WTC11 (cell line): ENCODE measurements around the gene NDC1. TPM values are rescaled to one million over a fixed set of nuclear protein-coding genes. Genes with fewer than 3 reads are reported as not detected.
A peak's percentile ranks its signal among the peaks of the same experiment; 100 is the strongest.
"Not testable (repeated sequence)": the region's sequence is repeated elsewhere in the genome, so short reads cannot be mapped to it uniquely, and the experiment has no call there.

Experiments used
- ATAC-seq: fragments of 200-7000 bp; cut with Tn5 transposase; 2 replicates; pipeline ENCODE4 v1.10.0; 2021; ENCODE audit warnings: mild to moderate bottlenecking, moderate library complexity
- CTCF ChIA-PET: fragments of 300-600 bp; sonication (Branson Sonifier 250); formaldehyde crosslinking; loops from one replicate; lab custom pipeline; 2021; ENCODE audit warnings: antibody characterized with exemption; lab: Charles Lee
- POLR2A ChIA-PET: fragments of 350-600 bp; sonication (Branson Sonifier 250); formaldehyde crosslinking; loops from one replicate; lab custom pipeline; 2021; ENCODE audit warnings: antibody characterized with exemption; lab: Charles Lee
- DNase-seq: peaks from one replicate; pipeline ENCODE4 v3.0.0; 2021; ENCODE audit warnings: low spot score
- H3K27ac Mint-ChIP-seq: 2 replicates; pipeline ENCODE4 v1.8.0; 2021; ENCODE audit warnings: mixed read lengths
- H3K27me3 Mint-ChIP-seq: 2 replicates; pipeline ENCODE4 v1.8.0; 2021; ENCODE audit warnings: low read depth, mild to moderate bottlenecking, moderate library complexity, mixed read lengths
- H3K36me3 Mint-ChIP-seq: 2 replicates; pipeline ENCODE4 v1.8.0; 2021; ENCODE audit warnings: mixed read lengths
- H3K4me1 Mint-ChIP-seq: 2 replicates; pipeline ENCODE4 v1.8.0; 2022; ENCODE audit warnings: mixed read lengths
- H3K4me3 Mint-ChIP-seq: 2 replicates; pipeline ENCODE4 v1.8.0; 2021; ENCODE audit warnings: mild to moderate bottlenecking, moderate library complexity, mixed read lengths
- H3K9me3 Mint-ChIP-seq: 2 replicates; pipeline ENCODE4 v1.8.0; 2021; ENCODE audit warnings: mixed read lengths
- ATF1 ChIP-seq: sonication (generic); formaldehyde crosslinking; IDR thresholded peaks from 2 replicates; pipeline ENCODE4 v1.8.1; 2023; ENCODE audit warnings: mild to moderate bottlenecking, moderate library complexity, missing genetic modification reagents
- CBFB ChIP-seq: sonication (generic); formaldehyde crosslinking; IDR thresholded peaks from 2 replicates; pipeline ENCODE4 v1.8.1; 2022; ENCODE audit warnings: mild to moderate bottlenecking, low read depth, missing genetic modification reagents
- IRF2 ChIP-seq: sonication (generic); formaldehyde crosslinking; IDR thresholded peaks from 2 replicates; pipeline ENCODE4 v1.8.0; 2022; ENCODE audit warnings: low read depth, missing genetic modification reagents, borderline replicate concordance
- ZNF121 ChIP-seq: sonication (generic); formaldehyde crosslinking; IDR thresholded peaks from 2 replicates; pipeline ENCODE4 v1.8.0; 2023; ENCODE audit warnings: missing genetic modification reagents
- ZNF263 ChIP-seq: sonication (generic); formaldehyde crosslinking; IDR thresholded peaks from 2 replicates; pipeline ENCODE4 v1.8.1; 2022; ENCODE audit warnings: low read depth, mild to moderate bottlenecking, moderate library complexity, missing genetic modification reagents
- ZNF416 ChIP-seq: fragments of 250-450 bp; sonication (Bioruptor Pico); IDR thresholded peaks from 2 replicates; pipeline ENCODE4 v1.9.0; 2021; ENCODE audit warnings: mild to moderate bottlenecking, inconsistent platforms
- ZNF671 ChIP-seq: fragments of 250-450 bp; sonication (Bioruptor Pico); IDR thresholded peaks from 2 replicates; pipeline ENCODE4 v1.8.0; 2021; ENCODE audit warnings: mild to moderate bottlenecking
- total RNA-seq: library from RNA; stranded (reverse); gene quantifications from 3 replicates; pipeline ENCODE4 v1.2.3, GENCODE V29; 2021
- TF ChIP-seq, protein P1 (sequence below): sonication (generic); formaldehyde crosslinking; IDR thresholded peaks from 2 replicates; pipeline ENCODE4 v1.8.1; 2022; ENCODE audit warnings: low read depth, mild to moderate bottlenecking, moderate library complexity, missing genetic modification reagents, borderline replicate concordance
- TF ChIP-seq, protein P2 (sequence below): sonication (generic); formaldehyde crosslinking; IDR thresholded peaks from 2 replicates; pipeline ENCODE4 v1.8.0; 2022; ENCODE audit warnings: mild to moderate bottlenecking, missing genetic modification reagents
- TF ChIP-seq, protein P3 (sequence below): fragments of 200-600 bp; IDR thresholded peaks from 2 replicates; pipeline ENCODE4 v1.8.0; 2022; ENCODE audit warnings: antibody characterized with exemption
- TF ChIP-seq, protein P4 (sequence below): sonication (generic); formaldehyde crosslinking; IDR thresholded peaks from 2 replicates; pipeline ENCODE4 v1.8.1; 2023; ENCODE audit warnings: mild to moderate bottlenecking, missing genetic modification reagents, borderline replicate concordance
- TF ChIP-seq, protein P5 (sequence below): sonication (generic); formaldehyde crosslinking; IDR thresholded peaks from 2 replicates; pipeline ENCODE4 v1.8.1; 2023; ENCODE audit warnings: mild to moderate bottlenecking, missing genetic modification reagents

The NDC1 gene
- total RNA-seq, 1 experiment from 2014 or later, result 52.4 TPM

DNA sequence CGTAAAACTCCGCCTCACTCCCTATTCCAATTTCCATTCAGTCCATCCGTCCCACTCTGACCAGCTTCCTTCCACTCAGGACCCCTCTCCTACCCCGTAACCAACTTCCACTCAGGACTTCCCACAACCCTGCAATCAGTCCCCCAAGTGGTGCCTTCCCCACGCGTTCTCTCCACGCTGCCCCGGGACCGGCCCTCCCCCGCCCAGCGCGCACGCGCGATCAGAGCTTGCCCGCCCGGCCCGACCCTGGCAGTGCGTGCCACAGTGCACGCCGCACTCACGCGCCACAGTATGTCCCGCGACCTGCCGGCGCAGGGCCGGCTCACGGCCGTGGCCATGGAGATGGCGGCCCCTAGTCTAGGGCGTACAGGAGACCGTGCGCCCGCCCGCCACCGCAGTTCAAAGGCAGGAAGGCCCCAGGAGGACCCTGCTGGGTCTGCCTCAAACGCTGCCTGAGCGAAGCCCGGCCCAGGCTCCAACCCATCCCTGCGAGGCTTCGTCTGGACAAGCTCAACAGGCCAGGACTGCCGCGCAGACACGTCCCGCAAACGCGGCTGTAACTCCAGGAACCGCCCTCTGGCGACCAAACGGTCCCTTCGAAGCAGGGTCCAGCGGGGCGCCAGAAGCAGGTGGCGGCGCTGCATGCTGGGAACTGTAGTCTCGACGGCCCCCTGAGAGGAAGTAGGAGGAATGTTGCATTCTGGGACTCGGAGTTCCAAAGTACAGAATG, at the start of gene NDC1 (continued):
- TF ChIP-seq, protein P1, sequence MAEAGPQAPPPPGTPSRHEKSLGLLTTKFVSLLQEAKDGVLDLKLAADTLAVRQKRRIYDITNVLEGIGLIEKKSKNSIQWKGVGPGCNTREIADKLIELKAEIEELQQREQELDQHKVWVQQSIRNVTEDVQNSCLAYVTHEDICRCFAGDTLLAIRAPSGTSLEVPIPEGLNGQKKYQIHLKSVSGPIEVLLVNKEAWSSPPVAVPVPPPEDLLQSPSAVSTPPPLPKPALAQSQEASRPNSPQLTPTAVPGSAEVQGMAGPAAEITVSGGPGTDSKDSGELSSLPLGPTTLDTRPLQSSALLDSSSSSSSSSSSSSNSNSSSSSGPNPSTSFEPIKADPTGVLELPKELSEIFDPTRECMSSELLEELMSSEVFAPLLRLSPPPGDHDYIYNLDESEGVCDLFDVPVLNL, result peak; percentile 74
- 0 out of 2 replicates have a peak, but pooled peaks have one; percentile 22 for TF ChIP-seq ATF1
- TF ChIP-seq, protein P2, sequence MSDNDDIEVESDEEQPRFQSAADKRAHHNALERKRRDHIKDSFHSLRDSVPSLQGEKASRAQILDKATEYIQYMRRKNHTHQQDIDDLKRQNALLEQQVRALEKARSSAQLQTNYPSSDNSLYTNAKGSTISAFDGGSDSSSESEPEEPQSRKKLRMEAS (CRISPR knock-in tag), result peak; percentile 86
- TF ChIP-seq, all 79 proteins: peak for 19

DNA sequence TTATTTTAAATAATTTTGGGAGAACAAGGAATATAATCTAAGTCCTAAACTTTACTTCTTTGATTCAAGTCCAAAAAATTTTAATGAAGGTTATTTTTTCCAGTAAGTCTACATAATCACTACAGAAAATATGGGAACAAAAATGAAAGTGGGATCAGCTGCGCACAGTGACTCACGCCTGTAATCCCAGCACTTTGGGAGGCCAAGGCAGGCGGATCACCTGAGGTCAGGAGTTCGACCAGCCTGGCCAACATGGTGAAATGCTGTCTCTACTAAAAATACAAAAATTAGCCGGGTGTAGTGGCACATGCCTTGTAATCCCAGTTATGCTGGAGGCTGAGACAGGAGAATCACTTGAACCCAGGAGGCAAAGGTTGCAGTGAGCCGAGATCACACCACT, 45.5 kb upstream of the NDC1 start:
- CTCF ChIA-PET, result interaction anchor here (1.3 kb wide), 2 partner anchors 62 to 76 kb away, joined by 3 to 5 read pairs; partner anchors contain the start of genes IFT25 and LRRC42
- DNase-seq, H3K4me3 Mint-ChIP-seq, POLR2A ChIA-PET, H3K9me3 Mint-ChIP-seq, H3K27me3 Mint-ChIP-seq, H3K27ac Mint-ChIP-seq, H3K4me1 Mint-ChIP-seq, ATAC-seq: not testable (repeated sequence)
- H3K36me3 Mint-ChIP-seq, result peaks cover 29% of the 10 kb centered on the region

DNA sequence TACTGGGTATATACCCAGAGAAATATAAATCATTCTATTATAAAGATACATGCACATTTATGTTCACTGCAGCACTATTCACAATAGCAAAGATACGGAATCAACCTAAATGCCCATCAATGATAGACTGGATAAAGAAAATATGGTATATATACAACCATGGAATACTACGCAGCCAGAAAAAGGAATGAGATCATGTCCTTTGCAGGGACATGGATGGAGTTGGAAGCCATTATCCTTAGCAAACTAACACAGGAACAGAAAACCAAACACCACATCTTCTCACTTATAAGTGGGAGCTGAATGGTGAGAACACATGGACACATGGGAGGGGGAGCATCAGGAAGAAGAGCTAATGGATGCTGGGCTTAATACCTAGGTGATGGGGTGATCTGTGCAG, 43.8 kb upstream of the NDC1 start:
- peaks cover 28% of the 10 kb centered on the region for H3K36me3 Mint-ChIP-seq
- DNase-seq, H3K27ac Mint-ChIP-seq, H3K4me1 Mint-ChIP-seq, H3K4me3 Mint-ChIP-seq, POLR2A ChIA-PET, H3K27me3 Mint-ChIP-seq, ATAC-seq, H3K9me3 Mint-ChIP-seq: not testable (repeated sequence)
- CTCF ChIA-PET, result interaction anchor here (1.0 kb wide), 1 partner anchor 64 kb away, joined by 3 read pairs; the partner anchor contains the start of gene IFT25

DNA sequence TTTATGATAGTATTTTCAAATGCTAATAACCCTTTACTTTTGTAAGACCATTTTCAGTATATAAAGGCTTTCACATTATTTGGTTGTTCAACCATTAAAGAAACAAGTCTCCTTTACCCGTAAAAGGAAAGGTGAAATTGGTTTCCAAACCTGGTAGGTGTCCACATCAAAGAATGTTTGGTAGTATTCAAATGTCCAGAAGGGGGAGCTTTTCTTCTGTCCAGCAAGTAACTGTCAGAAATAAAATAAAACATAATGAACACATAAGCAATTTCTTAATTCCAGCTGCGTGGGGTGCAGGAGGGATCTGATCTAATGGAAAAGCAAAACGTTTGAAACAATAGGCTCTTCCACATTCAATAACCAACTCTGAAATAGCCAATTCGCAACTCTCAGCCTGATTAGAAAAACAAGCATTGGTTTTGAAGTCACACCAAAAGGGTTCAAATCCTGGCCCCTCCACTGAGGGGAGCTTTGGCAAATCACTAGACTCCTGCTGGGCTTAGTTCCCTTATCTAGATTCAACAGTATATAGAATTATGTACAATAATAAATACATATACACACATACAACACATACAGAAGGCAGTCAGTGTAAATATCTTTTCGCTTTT, 40.5 kb upstream of the NDC1 start:
- Mint-ChIP-seq H3K27ac (no peak overlapping the region), H3K4me1 (no peaks in the 10 kb centered on the region), H3K36me3 (peaks cover 37% of the 10 kb centered on the region), H3K4me3 (no peak overlapping the region), H3K9me3 (peaks cover 8% of the 10 kb centered on the region), H3K27me3 (no peaks in the 10 kb centered on the region)
- TF ChIP-seq ZNF671 (CRISPR knock-in tag) (no peak), ZNF121 (CRISPR knock-in tag) (no peak), IRF2 (no peak), ZNF416 (no peak), ZNF263 (CRISPR knock-in tag) (no peak), CBFB (CRISPR knock-in tag) (no peak)
- TF ChIP-seq, protein P3, sequence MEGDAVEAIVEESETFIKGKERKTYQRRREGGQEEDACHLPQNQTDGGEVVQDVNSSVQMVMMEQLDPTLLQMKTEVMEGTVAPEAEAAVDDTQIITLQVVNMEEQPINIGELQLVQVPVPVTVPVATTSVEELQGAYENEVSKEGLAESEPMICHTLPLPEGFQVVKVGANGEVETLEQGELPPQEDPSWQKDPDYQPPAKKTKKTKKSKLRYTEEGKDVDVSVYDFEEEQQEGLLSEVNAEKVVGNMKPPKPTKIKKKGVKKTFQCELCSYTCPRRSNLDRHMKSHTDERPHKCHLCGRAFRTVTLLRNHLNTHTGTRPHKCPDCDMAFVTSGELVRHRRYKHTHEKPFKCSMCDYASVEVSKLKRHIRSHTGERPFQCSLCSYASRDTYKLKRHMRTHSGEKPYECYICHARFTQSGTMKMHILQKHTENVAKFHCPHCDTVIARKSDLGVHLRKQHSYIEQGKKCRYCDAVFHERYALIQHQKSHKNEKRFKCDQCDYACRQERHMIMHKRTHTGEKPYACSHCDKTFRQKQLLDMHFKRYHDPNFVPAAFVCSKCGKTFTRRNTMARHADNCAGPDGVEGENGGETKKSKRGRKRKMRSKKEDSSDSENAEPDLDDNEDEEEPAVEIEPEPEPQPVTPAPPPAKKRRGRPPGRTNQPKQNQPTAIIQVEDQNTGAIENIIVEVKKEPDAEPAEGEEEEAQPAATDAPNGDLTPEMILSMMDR, result 0 out of 2 replicates have a peak, but pooled peaks have one; percentile 15
- TF ChIP-seq, protein P4, sequence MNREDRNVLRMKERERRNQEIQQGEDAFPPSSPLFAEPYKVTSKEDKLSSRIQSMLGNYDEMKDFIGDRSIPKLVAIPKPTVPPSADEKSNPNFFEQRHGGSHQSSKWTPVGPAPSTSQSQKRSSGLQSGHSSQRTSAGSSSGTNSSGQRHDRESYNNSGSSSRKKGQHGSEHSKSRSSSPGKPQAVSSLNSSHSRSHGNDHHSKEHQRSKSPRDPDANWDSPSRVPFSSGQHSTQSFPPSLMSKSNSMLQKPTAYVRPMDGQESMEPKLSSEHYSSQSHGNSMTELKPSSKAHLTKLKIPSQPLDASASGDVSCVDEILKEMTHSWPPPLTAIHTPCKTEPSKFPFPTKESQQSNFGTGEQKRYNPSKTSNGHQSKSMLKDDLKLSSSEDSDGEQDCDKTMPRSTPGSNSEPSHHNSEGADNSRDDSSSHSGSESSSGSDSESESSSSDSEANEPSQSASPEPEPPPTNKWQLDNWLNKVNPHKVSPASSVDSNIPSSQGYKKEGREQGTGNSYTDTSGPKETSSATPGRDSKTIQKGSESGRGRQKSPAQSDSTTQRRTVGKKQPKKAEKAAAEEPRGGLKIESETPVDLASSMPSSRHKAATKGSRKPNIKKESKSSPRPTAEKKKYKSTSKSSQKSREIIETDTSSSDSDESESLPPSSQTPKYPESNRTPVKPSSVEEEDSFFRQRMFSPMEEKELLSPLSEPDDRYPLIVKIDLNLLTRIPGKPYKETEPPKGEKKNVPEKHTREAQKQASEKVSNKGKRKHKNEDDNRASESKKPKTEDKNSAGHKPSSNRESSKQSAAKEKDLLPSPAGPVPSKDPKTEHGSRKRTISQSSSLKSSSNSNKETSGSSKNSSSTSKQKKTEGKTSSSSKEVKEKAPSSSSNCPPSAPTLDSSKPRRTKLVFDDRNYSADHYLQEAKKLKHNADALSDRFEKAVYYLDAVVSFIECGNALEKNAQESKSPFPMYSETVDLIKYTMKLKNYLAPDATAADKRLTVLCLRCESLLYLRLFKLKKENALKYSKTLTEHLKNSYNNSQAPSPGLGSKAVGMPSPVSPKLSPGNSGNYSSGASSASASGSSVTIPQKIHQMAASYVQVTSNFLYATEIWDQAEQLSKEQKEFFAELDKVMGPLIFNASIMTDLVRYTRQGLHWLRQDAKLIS, result no peak
- TF ChIP-seq, protein P5, sequence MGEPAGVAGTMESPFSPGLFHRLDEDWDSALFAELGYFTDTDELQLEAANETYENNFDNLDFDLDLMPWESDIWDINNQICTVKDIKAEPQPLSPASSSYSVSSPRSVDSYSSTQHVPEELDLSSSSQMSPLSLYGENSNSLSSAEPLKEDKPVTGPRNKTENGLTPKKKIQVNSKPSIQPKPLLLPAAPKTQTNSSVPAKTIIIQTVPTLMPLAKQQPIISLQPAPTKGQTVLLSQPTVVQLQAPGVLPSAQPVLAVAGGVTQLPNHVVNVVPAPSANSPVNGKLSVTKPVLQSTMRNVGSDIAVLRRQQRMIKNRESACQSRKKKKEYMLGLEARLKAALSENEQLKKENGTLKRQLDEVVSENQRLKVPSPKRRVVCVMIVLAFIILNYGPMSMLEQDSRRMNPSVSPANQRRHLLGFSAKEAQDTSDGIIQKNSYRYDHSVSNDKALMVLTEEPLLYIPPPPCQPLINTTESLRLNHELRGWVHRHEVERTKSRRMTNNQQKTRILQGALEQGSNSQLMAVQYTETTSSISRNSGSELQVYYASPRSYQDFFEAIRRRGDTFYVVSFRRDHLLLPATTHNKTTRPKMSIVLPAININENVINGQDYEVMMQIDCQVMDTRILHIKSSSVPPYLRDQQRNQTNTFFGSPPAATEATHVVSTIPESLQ (CRISPR knock-in tag), result no peak
- DNase-seq (no peak), ATAC-seq (no peak)
- ChIA-PET POLR2A (interaction anchor here (0.8 to 1.0 kb wide), 2 partner anchors 11 to 67 kb away, joined by 3 to 4 read pairs; partner anchors contain the start of genes IFT25, LRRC42 and YIPF1), CTCF (interaction anchor here (1.0 to 2.7 kb wide), 21 partner anchors 9 to 203 kb away, joined by 3 to 44 read pairs (median 5); partner anchors contain the start of genes DIO1, IFT25, LDLRAD1 and LRRC42)
